Vagina (tissue), 1 donor: ENCODE results near the gene STEAP4. TPM values are rescaled to one million over a fixed set of nuclear protein-coding genes. Genes with fewer than 3 reads are reported as not detected.

Source experiments
- total RNA-seq: library from RNA; depleted of rRNA; stranded (reverse); fragments of >200 nt; gene quantifications from one replicate; pipeline ENCODE4 v1.2.3, GENCODE V29; 2016

Gene STEAP4
- total RNA-seq, 1 donor from 2014 or later, result 41.7 TPM

Other genes starting within 250 kb of the STEAP4 start
- gene SRI, start 86.9 kb downstream of the STEAP4 start, total RNA-seq, result 53.0 TPM